Measurements from ENCODE around the gene S100A1. TPM values are rescaled to one million over a fixed set of nuclear protein-coding genes. Genes with fewer than 3 reads are reported as not detected.
A peak's percentile ranks its signal among the peaks of the same experiment; 100 is the strongest.

Gene S100A1
- total and polyA plus RNA-seq, 2 of the 13 experiments (the other 11 are each of a cell fraction or from before 2014, with no cell fraction given), result 120 to 251 TPM

DNA sequence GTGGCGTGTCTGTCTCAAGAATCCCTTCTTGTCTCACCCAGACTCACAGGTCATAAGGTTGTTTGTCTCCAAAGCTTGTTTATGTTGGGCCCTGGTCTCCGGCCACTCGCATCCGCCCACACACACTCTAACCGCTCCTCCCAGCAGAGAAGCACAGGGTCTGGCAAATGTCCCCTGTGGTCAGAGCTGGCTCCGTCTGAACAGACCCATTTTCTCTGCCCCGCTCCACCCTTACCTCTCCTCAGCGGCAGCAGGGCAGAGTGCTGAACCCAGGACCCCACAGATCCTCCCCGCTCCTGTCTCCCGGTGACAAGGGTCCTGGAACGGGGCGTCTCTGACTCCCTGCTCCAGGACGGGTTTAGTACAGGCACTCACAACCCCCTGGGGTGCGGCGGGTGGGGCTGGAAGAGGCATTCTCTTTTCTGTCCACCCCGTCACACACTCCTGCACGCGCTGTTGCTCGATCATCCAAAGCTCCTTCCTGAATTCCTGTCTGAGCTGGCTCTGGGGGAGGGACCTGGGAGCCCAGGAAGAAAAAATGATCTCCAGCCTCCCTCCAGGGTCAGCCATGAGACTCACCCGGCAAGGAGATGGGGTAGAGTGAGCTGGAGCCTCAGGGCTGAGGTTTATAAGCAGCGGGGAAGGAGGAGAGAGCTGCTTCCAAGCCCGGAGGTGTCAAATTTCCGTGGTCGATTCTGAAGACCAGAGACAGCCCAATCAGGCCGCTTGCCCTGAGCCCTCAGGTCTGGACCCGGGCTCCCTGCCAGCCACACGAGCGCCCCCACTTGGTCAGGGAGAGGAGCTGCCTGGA lies 1.1 kb upstream of the S100A1 start, which contains the start of gene S100A13 (continued):
- TF ChIP-seq, protein P1, sequence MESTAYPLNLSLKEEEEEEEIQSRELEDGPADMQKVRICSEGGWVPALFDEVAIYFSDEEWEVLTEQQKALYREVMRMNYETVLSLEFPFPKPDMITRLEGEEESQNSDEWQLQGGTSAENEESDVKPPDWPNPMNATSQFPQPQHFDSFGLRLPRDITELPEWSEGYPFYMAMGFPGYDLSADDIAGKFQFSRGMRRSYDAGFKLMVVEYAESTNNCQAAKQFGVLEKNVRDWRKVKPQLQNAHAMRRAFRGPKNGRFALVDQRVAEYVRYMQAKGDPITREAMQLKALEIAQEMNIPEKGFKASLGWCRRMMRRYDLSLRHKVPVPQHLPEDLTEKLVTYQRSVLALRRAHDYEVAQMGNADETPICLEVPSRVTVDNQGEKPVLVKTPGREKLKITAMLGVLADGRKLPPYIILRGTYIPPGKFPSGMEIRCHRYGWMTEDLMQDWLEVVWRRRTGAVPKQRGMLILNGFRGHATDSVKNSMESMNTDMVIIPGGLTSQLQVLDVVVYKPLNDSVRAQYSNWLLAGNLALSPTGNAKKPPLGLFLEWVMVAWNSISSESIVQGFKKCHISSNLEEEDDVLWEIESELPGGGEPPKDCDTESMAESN (CRISPR knock-in tag; conservative IDR thresholded peaks at IDR 0.05), result 0 out of 2 replicates have a peak, but pooled peaks have one; percentile 33
- TF ChIP-seq, protein P2, sequence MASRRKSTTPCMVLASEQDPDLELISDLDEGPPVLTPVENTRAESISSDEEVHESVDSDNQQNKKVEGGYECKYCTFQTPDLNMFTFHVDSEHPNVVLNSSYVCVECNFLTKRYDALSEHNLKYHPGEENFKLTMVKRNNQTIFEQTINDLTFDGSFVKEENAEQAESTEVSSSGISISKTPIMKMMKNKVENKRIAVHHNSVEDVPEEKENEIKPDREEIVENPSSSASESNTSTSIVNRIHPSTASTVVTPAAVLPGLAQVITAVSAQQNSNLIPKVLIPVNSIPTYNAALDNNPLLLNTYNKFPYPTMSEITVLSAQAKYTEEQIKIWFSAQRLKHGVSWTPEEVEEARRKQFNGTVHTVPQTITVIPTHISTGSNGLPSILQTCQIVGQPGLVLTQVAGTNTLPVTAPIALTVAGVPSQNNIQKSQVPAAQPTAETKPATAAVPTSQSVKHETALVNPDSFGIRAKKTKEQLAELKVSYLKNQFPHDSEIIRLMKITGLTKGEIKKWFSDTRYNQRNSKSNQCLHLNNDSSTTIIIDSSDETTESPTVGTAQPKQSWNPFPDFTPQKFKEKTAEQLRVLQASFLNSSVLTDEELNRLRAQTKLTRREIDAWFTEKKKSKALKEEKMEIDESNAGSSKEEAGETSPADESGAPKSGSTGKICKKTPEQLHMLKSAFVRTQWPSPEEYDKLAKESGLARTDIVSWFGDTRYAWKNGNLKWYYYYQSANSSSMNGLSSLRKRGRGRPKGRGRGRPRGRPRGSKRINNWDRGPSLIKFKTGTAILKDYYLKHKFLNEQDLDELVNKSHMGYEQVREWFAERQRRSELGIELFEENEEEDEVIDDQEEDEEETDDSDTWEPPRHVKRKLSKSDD (CRISPR knock-in tag; IDR thresholded peaks at IDR 0.05; ENCODE audit: low read depth), result no peak
- TF ChIP-seq TAF1 (CRISPR knock-in tag; IDR thresholded peaks at IDR 0.05) (peak; percentile 71), NR2C2 (CRISPR knock-in tag; IDR thresholded peaks at IDR 0.05; ENCODE audit: borderline replicate concordance) (peak; percentile 23; the same call in 1 of the 2 replicates), GFI1 (CRISPR knock-in tag; IDR thresholded peaks at IDR 0.05; ENCODE audit: borderline replicate concordance) (peak; percentile 39), RNF2 (conservative IDR thresholded peaks at IDR 0.05; ENCODE audit: low read depth) (0 out of 2 replicates have a peak, but pooled peaks have one; percentile 25), MED1 (CRISPR knock-in tag; IDR thresholded peaks at IDR 0.05) (peak; percentile 36; the same call in 1 of the 2 replicates), ZNF878 (CRISPR knock-in tag; IDR thresholded peaks at IDR 0.05) (peak; percentile 52; the same call in 1 of the 2 replicates), TMF1 (CRISPR knock-in tag; IDR thresholded peaks at IDR 0.05; ENCODE audit: low read depth) (no peak), ZZZ3 (CRISPR knock-in tag; IDR thresholded peaks at IDR 0.05; ENCODE audit: borderline replicate concordance) (no peak), SIX4 (CRISPR knock-in tag; IDR thresholded peaks at IDR 0.05) (peak; percentile 96)
- TF ChIP-seq, protein P3, sequence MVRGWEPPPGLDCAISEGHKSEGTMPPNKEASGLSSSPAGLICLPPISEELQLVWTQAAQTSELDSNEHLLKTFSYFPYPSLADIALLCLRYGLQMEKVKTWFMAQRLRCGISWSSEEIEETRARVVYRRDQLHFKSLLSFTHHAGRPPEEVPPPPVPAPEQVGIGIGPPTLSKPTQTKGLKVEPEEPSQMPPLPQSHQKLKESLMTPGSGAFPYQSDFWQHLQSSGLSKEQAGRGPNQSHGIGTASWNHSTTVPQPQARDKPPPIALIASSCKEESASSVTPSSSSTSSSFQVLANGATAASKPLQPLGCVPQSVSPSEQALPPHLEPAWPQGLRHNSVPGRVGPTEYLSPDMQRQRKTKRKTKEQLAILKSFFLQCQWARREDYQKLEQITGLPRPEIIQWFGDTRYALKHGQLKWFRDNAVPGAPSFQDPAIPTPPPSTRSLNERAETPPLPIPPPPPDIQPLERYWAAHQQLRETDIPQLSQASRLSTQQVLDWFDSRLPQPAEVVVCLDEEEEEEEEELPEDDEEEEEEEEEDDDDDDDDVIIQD (CRISPR knock-in tag; IDR thresholded peaks at IDR 0.05; ENCODE audit: low read depth), result no peak
- TF ChIP-seq, protein P4, sequence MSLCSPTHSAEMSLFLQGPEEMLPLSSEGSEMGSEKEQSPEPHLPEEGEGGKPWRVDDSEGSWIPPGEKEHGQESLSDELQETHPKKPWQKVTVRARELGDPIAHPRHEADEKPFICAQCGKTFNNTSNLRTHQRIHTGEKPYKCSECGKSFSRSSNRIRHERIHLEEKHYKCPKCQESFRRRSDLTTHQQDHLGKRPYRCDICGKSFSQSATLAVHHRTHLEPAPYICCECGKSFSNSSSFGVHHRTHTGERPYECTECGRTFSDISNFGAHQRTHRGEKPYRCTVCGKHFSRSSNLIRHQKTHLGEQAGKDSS (CRISPR knock-in tag; IDR thresholded peaks at IDR 0.05; ENCODE audit: borderline replicate concordance, low read depth), result 0 out of 2 replicates have a peak, but pooled peaks have one; percentile 55
- TF ChIP-seq, protein P5, sequence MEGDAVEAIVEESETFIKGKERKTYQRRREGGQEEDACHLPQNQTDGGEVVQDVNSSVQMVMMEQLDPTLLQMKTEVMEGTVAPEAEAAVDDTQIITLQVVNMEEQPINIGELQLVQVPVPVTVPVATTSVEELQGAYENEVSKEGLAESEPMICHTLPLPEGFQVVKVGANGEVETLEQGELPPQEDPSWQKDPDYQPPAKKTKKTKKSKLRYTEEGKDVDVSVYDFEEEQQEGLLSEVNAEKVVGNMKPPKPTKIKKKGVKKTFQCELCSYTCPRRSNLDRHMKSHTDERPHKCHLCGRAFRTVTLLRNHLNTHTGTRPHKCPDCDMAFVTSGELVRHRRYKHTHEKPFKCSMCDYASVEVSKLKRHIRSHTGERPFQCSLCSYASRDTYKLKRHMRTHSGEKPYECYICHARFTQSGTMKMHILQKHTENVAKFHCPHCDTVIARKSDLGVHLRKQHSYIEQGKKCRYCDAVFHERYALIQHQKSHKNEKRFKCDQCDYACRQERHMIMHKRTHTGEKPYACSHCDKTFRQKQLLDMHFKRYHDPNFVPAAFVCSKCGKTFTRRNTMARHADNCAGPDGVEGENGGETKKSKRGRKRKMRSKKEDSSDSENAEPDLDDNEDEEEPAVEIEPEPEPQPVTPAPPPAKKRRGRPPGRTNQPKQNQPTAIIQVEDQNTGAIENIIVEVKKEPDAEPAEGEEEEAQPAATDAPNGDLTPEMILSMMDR (CRISPR knock-in tag; IDR thresholded peaks at IDR 0.05), result peak; percentile 94
- TF ChIP-seq, protein P6, sequence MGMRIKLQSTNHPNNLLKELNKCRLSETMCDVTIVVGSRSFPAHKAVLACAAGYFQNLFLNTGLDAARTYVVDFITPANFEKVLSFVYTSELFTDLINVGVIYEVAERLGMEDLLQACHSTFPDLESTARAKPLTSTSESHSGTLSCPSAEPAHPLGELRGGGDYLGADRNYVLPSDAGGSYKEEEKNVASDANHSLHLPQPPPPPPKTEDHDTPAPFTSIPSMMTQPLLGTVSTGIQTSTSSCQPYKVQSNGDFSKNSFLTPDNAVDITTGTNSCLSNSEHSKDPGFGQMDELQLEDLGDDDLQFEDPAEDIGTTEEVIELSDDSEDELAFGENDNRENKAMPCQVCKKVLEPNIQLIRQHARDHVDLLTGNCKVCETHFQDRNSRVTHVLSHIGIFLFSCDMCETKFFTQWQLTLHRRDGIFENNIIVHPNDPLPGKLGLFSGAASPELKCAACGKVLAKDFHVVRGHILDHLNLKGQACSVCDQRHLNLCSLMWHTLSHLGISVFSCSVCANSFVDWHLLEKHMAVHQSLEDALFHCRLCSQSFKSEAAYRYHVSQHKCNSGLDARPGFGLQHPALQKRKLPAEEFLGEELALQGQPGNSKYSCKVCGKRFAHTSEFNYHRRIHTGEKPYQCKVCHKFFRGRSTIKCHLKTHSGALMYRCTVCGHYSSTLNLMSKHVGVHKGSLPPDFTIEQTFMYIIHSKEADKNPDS (CRISPR knock-in tag; IDR thresholded peaks at IDR 0.05), result peak; percentile 64; the same call in 1 of the 2 replicates
